Activated CD4-positive, alpha-beta T cell treated with anti-CD3 and anti-CD28 coated beads, Interleukin-10, Interleukin-2, amounts not matched to agents 100 ng/mL and 50 ng/mL, durations not matched to agents 16 hours and 8 hours (primary cell): Measurements from ENCODE around the gene CPO.

Experiments
- DNase-seq: peaks from one replicate; pipeline ENCODE4 v3.0.0-alpha.2; 2020

Gene CPO

DNA sequence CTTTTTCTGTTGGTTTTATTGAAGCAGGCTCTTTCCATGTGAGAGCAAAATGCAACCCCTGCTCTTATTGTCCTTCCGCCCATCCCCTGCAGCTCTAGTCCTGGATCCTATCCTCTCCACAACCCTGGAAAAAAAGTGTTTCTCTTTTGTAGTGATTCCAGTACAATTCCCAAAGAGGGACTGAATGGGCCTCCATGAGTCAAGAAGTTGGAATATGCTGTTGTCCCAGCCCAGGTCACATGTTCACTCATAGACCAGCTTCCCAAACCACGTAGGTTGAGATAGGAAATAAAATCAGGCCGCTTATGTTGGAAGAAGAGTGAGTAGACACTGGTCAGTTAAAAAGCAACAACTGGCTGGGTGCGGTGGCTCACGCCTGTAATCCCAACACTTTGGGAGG is 39.4 kb downstream of the CPO start:
- DNase-seq = no peak

- no peak for DNase-seq
Observed at GRCh38 chr2:206979365-206979764, 40.0 kb downstream of the CPO start.

- no peak for DNase-seq
Observed at GRCh38 chr2:206979922-206980321, 40.6 kb downstream of the CPO start.

- no peak for DNase-seq
Observed at GRCh38 chr2:206980413-206980812, 41.1 kb downstream of the CPO start.

DNA sequence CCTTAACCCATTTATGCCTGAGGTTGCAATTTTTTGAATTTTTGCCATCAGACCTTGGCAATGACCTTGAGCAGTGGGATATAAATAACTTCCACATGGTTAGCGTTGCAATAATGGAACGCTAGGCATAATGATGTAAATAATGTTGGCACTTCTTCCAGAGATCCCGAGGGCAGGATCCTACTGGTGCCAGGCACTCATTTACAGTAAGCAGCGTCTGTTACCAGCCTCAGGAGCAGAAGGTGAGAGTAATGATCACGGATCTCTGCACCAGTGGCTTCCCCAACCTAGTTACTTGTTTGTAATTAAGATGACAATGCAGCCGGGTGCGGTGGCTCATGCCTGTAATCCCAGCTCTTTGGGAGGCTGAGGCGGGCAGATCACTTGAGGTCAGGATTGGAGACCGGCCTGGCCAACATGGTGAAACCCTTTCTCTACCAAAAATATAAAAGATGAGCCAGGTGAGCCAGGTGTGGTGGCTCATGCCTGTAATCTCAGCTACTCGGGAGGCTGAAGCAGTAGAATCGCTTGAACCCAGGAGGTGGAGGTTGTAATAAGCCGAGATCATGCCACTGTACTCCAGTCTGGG is 41.9 kb downstream of the CPO start:
- DNase-seq = no peak

- DNase-seq = peak; percentile 41
Observed at GRCh38 chr2:206981739-206982340, 42.5 kb downstream of the CPO start.

DNA sequence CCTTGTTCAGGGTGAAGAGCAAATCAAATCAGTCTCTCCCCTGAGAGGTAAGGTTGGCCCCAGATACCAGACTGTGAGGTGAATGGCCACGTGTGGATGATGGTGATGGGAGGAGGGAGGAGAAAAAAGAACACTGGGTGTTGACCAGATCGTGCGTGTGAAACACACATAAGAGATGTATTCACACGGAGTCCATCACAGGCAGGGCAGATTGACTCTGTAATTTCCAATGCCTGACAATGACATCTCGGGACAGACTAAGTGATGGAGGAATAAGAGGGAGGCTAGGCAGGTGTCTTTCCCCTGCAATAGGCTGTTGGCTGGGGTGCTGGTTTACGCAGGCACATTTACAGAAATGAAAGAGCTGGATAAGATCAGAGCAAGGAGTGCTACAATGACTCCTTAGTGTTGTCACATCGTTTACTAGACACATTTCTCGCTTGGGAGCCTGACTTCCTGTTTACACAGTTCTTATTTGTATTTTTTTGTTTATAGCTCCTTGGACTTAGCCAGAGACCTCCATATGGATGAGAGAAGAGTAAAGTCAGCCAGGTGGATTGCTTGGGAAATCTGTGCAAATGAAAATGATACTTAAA is 43.1 kb downstream of the CPO start:
- no peak for DNase-seq

DNA sequence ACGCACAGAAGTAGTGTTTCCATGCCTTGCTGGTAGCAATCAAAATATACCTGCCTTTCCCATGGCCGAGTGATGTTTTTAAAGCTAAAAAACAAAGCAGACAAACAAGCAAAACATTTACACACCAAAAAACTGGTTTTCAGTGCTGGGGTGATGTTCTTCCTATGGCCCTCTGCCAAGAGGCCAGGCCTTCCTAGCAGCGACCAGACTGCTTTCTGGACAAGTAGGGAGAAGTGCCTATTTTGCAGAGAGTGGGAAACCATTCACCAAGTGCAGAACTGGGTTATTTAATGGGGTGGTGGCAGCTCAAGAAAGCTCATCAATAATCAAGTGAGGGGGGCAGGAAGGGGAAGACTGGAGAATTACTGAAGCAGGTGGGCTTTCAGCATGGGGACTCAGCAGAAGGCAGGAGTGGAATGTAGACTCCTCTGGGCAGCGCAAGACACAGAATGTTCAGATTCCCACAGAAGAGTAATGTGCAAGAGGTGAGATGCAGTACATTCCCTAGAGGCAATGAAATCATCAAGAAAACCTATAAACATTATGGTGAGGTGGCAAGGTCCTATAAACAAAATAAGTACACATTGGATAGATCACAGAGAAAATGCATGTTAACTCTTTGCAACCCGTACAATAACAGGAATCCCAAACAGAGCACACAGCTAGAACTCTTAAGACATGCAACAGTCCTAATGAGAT is 44.0 kb downstream of the CPO start:
- DNase-seq = no peak

DNA sequence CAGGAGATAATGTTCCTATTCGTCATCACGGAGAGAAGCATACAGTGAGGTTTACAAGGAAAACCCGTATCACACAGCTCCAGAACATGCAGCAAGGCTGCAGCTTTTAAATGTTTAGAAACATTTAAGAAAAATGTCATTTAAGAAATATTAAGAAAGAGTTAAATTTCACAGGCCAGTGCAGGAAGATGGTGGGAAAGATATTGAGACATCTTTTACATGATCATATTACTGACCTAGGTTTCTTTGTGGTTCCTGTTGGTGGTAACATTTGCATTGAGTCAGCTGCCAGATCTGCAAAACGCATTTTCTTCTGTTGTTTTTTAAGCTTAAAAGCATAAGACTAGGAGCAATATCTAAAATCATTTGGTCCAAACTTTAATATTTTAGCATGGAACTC is 44.9 kb downstream of the CPO start:
- DNase-seq = no peak

- DNase-seq = peak; percentile 3
Observed at GRCh38 chr2:206986943-206987342, 47.6 kb downstream of the CPO start.

DNA sequence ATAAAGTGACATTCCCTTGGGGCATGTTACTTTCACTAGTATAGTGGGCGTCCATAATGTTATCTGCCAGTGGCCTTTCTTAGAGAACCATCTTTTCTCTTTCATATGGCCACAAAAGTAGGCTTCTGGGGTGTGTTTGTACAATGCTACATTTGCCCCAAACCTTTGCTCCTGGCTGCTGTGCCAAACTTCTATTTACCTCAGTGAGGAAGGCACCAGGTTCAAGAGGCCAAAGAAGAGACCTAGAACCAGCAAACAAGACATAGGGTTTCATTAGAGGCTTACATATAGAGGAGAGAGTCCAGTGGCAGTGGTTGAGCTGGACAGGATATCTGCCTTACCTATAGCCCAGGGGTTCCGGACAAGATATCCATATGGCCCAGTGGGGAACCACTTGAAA is 48.5 kb downstream of the CPO start:
- DNase-seq = no peak

DNA sequence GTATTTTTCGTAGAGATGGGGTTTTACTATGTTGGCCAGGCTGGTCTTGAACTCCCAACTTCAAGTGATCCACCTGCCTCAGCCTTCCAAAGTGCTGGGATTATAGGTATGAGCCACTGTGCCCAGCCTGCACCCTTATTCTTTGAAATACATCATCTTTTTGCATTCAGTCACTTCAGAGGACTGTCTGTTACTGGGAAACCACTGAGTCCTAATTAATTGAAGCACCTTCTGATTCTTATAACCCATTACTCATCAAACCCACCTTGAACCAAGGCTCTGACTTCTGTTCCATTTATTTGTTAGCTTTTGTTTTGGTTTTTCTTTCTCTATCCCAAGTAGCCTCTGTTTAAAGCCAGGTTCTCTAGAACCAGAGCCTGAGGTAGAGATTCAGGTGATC is 49.6 kb downstream of the CPO start:
- no peak for DNase-seq

GRCh38 chr2:206989311-206989710 is 50.0 kb downstream of the CPO start:
- peak; percentile 23 for DNase-seq

DNA sequence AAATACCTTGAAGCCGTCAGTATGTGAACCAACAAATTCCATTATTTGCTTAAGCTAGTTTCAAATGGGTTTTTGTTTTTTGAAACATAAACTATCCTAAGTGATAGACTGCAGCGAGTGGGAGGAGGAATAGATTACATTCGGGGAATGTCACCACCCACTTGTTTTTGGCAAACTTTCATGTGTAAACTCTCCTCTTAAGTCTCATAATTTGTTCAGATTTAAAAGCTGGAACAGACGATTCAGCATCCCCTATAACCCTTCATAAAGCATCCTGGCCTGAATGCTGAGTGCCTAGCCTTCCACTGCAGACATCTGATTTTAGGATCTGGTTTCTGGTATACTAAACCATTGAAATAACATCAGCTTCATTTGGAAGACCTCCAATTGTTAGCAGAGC is 51.0 kb downstream of the CPO start:
- DNase-seq = no peak

GRCh38 chr2:206991070-206991469 is 51.8 kb downstream of the CPO start:
- no peak for DNase-seq

DNA sequence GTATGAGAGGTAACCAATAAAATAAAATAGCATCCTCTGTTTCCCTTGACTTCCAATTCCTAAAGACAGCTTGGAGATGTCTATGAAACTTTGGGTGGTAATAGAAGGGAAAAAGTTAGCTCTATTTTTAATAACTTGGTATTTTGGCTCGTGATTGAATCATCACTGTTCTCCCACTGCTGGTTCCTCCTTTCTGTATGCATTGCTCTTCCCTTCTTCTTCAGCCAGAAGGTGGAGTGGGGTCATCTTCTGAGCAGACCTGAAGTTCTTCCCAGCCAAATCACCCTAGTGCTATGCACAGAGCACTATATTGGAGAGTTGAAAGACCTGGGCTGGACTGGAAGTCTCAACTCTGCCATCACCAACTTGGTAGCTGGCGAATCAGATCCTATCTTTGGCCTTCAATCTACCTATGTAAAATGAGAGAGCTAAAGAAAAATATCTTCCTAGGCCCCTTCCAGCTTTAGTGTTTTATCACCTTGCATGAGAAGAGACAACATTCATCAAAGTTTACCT is 54.1 kb downstream of the CPO start:
- no peak for DNase-seq

- no peak for DNase-seq
Observed at GRCh38 chr2:206993964-206994363, 54.6 kb downstream of the CPO start.

GRCh38 chr2:206996556-206997065 is 57.3 kb downstream of the CPO start:
- DNase-seq = no peak

DNA sequence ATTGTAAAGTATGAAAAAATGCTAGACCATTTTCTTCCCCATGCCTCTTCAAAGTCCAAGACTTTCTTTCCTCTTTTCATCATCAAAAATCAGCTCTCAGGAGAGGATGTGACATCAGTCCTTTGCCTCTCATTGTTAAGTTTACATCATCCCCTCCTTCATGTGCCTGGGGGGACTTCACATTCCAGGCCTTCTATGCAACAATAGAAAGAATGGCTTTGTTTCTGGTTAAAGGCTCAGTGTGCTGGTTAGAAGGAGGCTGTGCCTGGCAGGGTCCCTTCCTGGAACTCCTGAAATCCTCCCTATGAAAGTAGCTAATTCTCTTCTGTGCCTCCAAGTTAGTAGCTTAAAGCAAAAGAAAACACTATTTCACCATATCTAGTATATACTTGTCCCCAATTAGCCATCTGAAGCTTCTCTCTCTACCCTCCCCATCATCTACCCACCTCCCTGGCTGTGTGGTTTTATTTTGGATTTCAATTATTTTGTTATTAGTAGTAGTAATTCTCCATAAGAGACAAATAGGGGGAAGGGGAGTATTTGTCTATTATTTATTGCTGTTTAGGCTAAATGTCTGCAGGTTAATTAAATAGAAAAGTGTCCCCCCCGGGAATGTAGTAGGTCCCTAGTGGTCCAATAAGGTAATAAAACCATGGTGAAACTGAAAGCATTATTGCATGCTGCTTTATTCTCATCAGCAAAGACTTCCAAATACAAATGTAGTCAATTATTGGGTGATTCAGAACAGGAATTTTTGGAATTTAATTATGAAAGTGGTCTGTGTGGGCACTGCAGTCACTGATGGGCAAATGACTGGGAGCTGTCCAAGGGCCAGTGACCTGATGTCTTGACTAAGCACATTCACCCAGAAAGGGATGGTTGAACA is 69.0 kb downstream of the CPO start:
- no peak for DNase-seq

GRCh38 chr2:207012461-207012860 is 73.1 kb downstream of the CPO start:
- DNase-seq = no peak

GRCh38 chr2:207014424-207014823 is 75.1 kb downstream of the CPO start:
- DNase-seq = no peak

GRCh38 chr2:207015901-207016300 is 76.6 kb downstream of the CPO start:
- no peak for DNase-seq
